Breast epithelium (tissue), 4 donors: ENCODE results near the gene SPOCK3. TPM values are rescaled to one million over a fixed set of nuclear protein-coding genes. Genes with fewer than 3 reads are reported as not detected.
"Not testable (repeated sequence)": the region's sequence is repeated elsewhere in the genome, so short reads cannot be mapped to it uniquely, and the experiment has no call there.

Experiments used
- DNase-seq, 2 donors: peaks; one replicate each; pipeline ENCODE4 v3.0.0-alpha.2; 2019; ENCODE audit warnings: low spot score in 2 of 2
- H3K27ac ChIP-seq, 2 donors: fragments of 200-600 bp; sonication (generic) in 1 of 2; one replicate each; pipeline ENCODE4 v1.5.1; 2016 to 2019; ENCODE audit warnings: mild to moderate bottlenecking in 1 of 2
- H3K27me3 ChIP-seq, 2 donors: fragments of 200-600 bp; sonication (generic) in 1 of 2; one replicate each; pipeline versions ENCODE4 v1.5.1 to v1.6.0; 2017 to 2019; ENCODE audit warnings: control low read depth in 1 of 2, mild to moderate bottlenecking in 1 of 2
- H3K36me3 ChIP-seq: fragments of 200-600 bp; one replicate; pipeline ENCODE4 v1.5.1; 2019
- H3K4me1 ChIP-seq, 2 donors: fragments of 200-600 bp; sonication (generic); one replicate each; pipeline ENCODE4 v1.5.1; 2016 to 2019; ENCODE audit warnings: control low read depth in 1 of 2
- H3K4me3 ChIP-seq, 3 donors: fragments of 200-600 bp; sonication (generic); 1 replicate in 2 of 3; 2 replicates in 1 of 3; pipeline ENCODE4 v1.5.1; 2016 to 2019; ENCODE audit warnings: mild to moderate bottlenecking in 3 of 3, moderate library complexity in 2 of 3
- H3K9me3 ChIP-seq, 2 donors: fragments of 200-600 bp; sonication (generic) in 1 of 2; one replicate each; pipeline ENCODE4 v1.5.1; 2016 to 2019; ENCODE audit warnings: control low read depth in 1 of 2
- POLR2A ChIP-seq: fragments of 450-650 bp; IDR thresholded peaks from one replicate; pipeline ENCODE4 v1.6.1; 2016; ENCODE audit warnings: antibody characterized with exemption, mild to moderate bottlenecking, moderate library complexity
- POLR2AphosphoS5 ChIP-seq, 3 donors: sonication (generic); formaldehyde crosslinking; IDR thresholded peaks; one replicate each; pipeline ENCODE4 v1.6.1; 2017; ENCODE audit warnings: antibody characterized with exemption in 3 of 3
- intact Hi-C: fragments of 100-400 bp; cut with DNase I; formaldehyde crosslinking; loops from one replicate; pipeline ENCODE4 v1.15.1; 2023; ENCODE audit warnings: low total_unique reads
- total RNA-seq, 3 donors: library from RNA; depleted of rRNA; stranded (reverse); fragments of >200 nt; gene quantifications; one replicate each; pipeline ENCODE4 v1.1.0, GENCODE V29; 2016
- TF ChIP-seq, protein P1 (sequence below), 3 donors: fragments of 450-650 bp; IDR thresholded peaks; one replicate each; pipeline ENCODE4 v1.5.1; 2016 to 2017; ENCODE audit warnings: antibody characterized with exemption in 3 of 3, mild to moderate bottlenecking in 3 of 3, moderate library complexity in 3 of 3

The SPOCK3 gene
- total RNA-seq, 3 donors from 2014 or later: 2.8 TPM; not detected in 2

DNA sequence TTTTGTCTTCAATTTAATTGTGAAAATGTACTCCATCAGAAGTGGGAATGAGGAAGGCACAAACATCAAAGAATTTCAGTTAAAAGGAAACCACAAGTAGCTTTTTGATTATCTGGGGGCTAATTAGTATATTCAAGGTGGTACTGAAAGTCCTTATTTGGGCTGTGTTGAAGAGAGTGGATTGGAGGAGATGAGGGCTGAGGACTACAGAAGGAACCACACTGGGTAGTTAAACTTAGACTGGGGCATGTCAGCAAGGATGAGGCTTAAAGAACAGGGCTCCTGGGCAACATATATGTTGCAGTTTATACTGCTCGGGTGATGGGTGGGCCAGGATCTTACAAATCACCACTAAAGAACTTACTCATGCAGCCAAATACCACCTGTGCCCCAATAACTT lies 346.8 kb downstream of the SPOCK3 start:
- no peaks in the 10 kb centered on the region for H3K36me3 ChIP-seq
- no peak overlapping the region for H3K27ac ChIP-seq
- TF ChIP-seq POLR2A (no peak), POLR2AphosphoS5 (IDR thresholded peaks at IDR 0.05) (no peak)
- TF ChIP-seq, protein P1, sequence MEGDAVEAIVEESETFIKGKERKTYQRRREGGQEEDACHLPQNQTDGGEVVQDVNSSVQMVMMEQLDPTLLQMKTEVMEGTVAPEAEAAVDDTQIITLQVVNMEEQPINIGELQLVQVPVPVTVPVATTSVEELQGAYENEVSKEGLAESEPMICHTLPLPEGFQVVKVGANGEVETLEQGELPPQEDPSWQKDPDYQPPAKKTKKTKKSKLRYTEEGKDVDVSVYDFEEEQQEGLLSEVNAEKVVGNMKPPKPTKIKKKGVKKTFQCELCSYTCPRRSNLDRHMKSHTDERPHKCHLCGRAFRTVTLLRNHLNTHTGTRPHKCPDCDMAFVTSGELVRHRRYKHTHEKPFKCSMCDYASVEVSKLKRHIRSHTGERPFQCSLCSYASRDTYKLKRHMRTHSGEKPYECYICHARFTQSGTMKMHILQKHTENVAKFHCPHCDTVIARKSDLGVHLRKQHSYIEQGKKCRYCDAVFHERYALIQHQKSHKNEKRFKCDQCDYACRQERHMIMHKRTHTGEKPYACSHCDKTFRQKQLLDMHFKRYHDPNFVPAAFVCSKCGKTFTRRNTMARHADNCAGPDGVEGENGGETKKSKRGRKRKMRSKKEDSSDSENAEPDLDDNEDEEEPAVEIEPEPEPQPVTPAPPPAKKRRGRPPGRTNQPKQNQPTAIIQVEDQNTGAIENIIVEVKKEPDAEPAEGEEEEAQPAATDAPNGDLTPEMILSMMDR (IDR thresholded peaks at IDR 0.05): no peak
- no peaks in the 10 kb centered on the region for H3K4me1 ChIP-seq
- H3K27me3 ChIP-seq: no peaks in the 10 kb centered on the region
- no peaks in the 10 kb centered on the region for H3K9me3 ChIP-seq
- no peak overlapping the region for H3K4me3 ChIP-seq
- no peak for DNase-seq
- intact Hi-C loops: no loop called here

DNA sequence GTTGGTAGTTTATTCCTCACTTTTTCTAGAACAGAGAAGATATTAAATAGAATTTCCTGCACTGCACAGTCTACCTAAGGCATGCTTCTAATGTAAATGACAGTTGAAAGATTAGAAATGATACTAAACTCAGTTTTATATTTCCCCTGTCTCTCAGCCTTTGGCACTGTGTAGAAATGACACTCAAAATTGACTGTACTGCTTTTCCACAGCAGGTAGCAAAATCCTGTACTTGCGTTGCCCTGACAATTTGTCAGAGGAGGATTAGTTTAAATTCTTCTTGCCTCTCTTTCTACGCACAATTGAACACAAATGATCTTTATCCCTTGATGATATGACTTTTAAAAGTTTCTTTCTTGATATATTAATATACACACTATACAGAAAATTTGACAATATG lies 347.6 kb downstream of the SPOCK3 start:
- H3K36me3 ChIP-seq: no peaks in the 10 kb centered on the region
- intact Hi-C loops: no loop called here
- H3K27me3 ChIP-seq: no peaks in the 10 kb centered on the region
- no peaks in the 10 kb centered on the region for H3K4me1 ChIP-seq
- no peaks in the 10 kb centered on the region for H3K9me3 ChIP-seq
- no peak overlapping the region for H3K4me3 ChIP-seq
- DNase-seq: no peak
- TF ChIP-seq POLR2A: no peak
- TF ChIP-seq POLR2AphosphoS5 (IDR thresholded peaks at IDR 0.05): no peak
- H3K27ac ChIP-seq: no peak overlapping the region

DNA sequence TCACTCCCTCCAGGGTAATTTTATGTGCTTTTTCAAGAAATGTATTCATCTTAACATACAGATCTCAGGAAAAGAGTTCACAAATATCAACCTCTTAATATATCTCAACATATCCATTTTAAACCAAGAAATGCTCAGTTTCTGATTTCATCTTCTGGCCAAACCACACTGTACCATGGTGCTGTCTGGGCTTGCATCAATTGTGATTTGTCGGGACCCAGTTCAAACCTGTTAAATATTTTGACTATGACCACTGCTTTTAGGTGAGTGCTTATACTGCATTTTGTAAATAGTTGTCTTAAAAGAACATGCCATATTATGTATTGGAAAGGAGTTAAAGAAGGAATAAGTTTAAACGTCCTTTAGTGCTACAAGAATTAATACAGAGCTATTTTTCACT lies 352.1 kb downstream of the SPOCK3 start:
- Histone ChIP-seq H3K36me3 (no peaks in the 10 kb centered on the region), H3K27me3 (no peaks in the 10 kb centered on the region), H3K27ac (no peak overlapping the region), H3K4me1 (no peaks in the 10 kb centered on the region), H3K4me3 (no peak overlapping the region), H3K9me3 (no peaks in the 10 kb centered on the region)
- no peak for DNase-seq
- intact Hi-C loops: loop anchor here (5.0 kb wide), 1 partner anchor 80 kb away; no protein-coding TSS in a partner anchor
- TF ChIP-seq, protein P1 (IDR thresholded peaks at IDR 0.05): no peak
- no peak for TF ChIP-seq POLR2AphosphoS5 (IDR thresholded peaks at IDR 0.05)
- TF ChIP-seq POLR2A: no peak

DNA sequence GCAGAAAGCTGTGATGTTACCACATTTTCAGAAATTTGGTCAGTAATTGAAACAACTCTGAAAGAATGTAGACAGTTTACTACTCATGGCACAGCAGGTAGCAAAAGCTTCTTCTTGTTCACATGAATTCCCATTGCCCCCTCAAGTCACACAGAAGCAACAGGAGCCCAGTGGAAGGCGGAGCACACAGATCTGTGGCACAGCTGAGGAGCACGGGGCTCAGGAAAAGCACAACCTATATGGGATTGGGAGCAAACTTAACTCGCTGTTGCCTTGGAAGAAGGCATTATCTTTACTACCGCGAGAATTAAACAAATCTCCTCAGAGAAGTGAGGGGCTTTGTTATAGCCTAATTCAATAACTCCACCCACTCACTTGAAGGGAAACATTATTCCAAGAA lies 358.5 kb downstream of the SPOCK3 start:
- Histone ChIP-seq H3K36me3 (no peaks in the 10 kb centered on the region), H3K4me1 (no peaks in the 10 kb centered on the region), H3K27ac (no peak overlapping the region), H3K9me3 (no peaks in the 10 kb centered on the region), H3K4me3 (no peak overlapping the region), H3K27me3 (no peaks in the 10 kb centered on the region)
- intact Hi-C loops: no loop called here
- no peak for DNase-seq
- TF ChIP-seq POLR2AphosphoS5 (IDR thresholded peaks at IDR 0.05) (no peak), POLR2A (no peak)
- TF ChIP-seq, protein P1 (IDR thresholded peaks at IDR 0.05): no peak

DNA sequence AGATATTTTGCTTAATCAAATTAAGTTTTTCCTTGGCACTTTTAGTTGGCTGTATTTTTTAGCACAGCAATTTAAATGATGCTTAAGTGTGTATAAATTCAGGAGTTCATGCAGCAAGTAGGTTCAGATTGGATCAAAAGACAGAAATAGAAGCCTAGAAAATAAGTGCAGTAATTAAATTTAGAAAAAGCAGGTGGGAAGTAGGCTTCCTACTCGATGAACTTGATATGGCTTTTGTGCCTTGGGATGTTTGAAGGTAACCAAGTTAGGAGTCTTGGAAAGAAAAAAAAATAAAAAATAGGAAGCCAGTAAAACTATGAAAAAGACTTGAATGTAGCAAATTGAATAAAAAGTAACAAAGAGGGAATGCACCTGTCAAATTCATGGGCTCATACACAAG lies 372.3 kb downstream of the SPOCK3 start:
- Histone ChIP-seq H3K27ac (no peak overlapping the region), H3K4me3 (no peak overlapping the region), H3K9me3 (peaks cover 0 to 3% of the 10 kb centered on the region in 2 donors), H3K4me1 (no peaks in the 10 kb centered on the region), H3K27me3 (no peaks in the 10 kb centered on the region), H3K36me3 (no peaks in the 10 kb centered on the region)
- TF ChIP-seq POLR2A (no peak), POLR2AphosphoS5 (IDR thresholded peaks at IDR 0.05) (no peak)
- TF ChIP-seq, protein P1 (IDR thresholded peaks at IDR 0.05): no peak
- intact Hi-C loops: no loop called here
- no peak for DNase-seq

DNA sequence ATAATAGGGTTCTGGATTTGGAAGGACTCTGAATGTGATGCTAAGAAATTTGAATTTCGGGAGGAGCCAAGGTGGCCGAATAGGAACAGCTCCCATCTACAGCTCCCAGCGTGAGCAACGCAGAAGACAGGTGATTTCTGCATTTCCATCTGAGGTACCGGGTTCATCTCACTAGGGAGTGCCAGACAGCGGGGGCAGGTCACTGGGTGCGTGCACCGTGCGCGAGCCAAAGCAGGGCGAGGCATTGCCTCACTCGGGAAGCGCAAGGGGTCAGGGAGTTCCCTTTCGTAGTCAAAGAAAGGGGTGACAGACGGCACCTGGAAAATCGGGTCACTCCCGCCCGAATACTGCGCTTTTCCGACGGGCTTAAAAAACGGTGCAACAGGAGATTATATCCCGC lies 383.9 kb downstream of the SPOCK3 start:
- not testable (repeated sequence) for DNase-seq, H3K9me3 ChIP-seq

More for the DNA sequence above, 383.9 kb downstream of the SPOCK3 start:
- H3K4me3 ChIP-seq, H3K27me3 ChIP-seq, H3K4me1 ChIP-seq, H3K27ac ChIP-seq, H3K36me3 ChIP-seq, intact Hi-C loops: not testable (repeated sequence)
